Astrocyte (in vitro differentiated cells and primary cell): ENCODE data around the gene ZC3H12A. TPM values are rescaled to one million over a fixed set of nuclear protein-coding genes. Genes with fewer than 3 reads are reported as not detected.

Experiments used
- DNase-seq: peaks from one replicate; pipeline ENCODE4 v3.0.0-alpha.2; 2010; ENCODE audit warnings: low read depth
- FAIRE-seq: peaks from 2 replicates; lab custom pipeline; 2011; peaks lifted over from hg19 to GRCh38; lab: Jason Lieb, UNC
- H2AFZ ChIP-seq: 2 replicates; pipeline ENCODE4 v1.6.0; 2012; ENCODE audit warnings: low read depth, low read length, inconsistent platforms
- H3K27ac ChIP-seq: 2 replicates; pipeline ENCODE4 v1.5.1; 2011; ENCODE audit warnings: low read depth, low read length, inconsistent platforms
- H3K27me3 ChIP-seq: 2 replicates; pipeline ENCODE4 v1.6.0; 2011; ENCODE audit warnings: low read length, inconsistent platforms; ENCODE audit not compliant: insufficient read depth
- H3K36me3 ChIP-seq: 2 replicates; pipeline ENCODE4 v1.5.1; 2011; ENCODE audit warnings: low read length, inconsistent platforms; ENCODE audit not compliant: insufficient read depth
- H3K4me1 ChIP-seq: 2 replicates; pipeline ENCODE4 v1.5.1; 2011; ENCODE audit warnings: low read length, inconsistent platforms; ENCODE audit not compliant: insufficient read depth
- H3K4me2 ChIP-seq: 2 replicates; pipeline ENCODE4 v1.6.0; 2012; ENCODE audit warnings: low read length, inconsistent platforms
- H3K4me3 ChIP-seq: 2 replicates; pipeline ENCODE4 v1.5.1; 2011; ENCODE audit warnings: low read depth, mild to moderate bottlenecking, low read length, inconsistent platforms; ENCODE audit not compliant: insufficient read depth
- H3K79me2 ChIP-seq: 2 replicates; pipeline ENCODE4 v1.6.0; 2012; ENCODE audit warnings: mild to moderate bottlenecking, low read length, inconsistent platforms; ENCODE audit not compliant: insufficient read depth
- H3K9ac ChIP-seq: 2 replicates; pipeline ENCODE4 v1.6.0; 2012; ENCODE audit warnings: mild to moderate bottlenecking, low read length, inconsistent platforms
- H3K9me3 ChIP-seq: 2 replicates; pipeline ENCODE4 v1.5.1; 2012; ENCODE audit warnings: low read depth, mild to moderate bottlenecking, low read length, inconsistent platforms; ENCODE audit not compliant: insufficient read depth
- H4K20me1 ChIP-seq: 2 replicates; pipeline ENCODE4 v1.6.0; 2012; ENCODE audit warnings: low read length, inconsistent platforms; ENCODE audit not compliant: insufficient read depth
- H3K27ac Mint-ChIP-seq: one replicate; pipeline ENCODE4 v1.8.0; 2021; ENCODE audit warnings: mild to moderate bottlenecking, mixed read lengths; ENCODE audit not compliant: unreplicated experiment
- H3K27me3 Mint-ChIP-seq: one replicate; pipeline ENCODE4 v1.8.0; 2021; ENCODE audit warnings: low read depth, mixed read lengths; ENCODE audit not compliant: unreplicated experiment
- H3K36me3 Mint-ChIP-seq: one replicate; pipeline ENCODE4 v1.8.0; 2021; ENCODE audit warnings: low read depth, mixed read lengths; ENCODE audit not compliant: unreplicated experiment
- H3K4me1 Mint-ChIP-seq: one replicate; pipeline ENCODE4 v1.8.0; 2021; ENCODE audit warnings: low read depth, mixed read lengths; ENCODE audit not compliant: unreplicated experiment
- H3K4me3 Mint-ChIP-seq: one replicate; pipeline ENCODE4 v1.8.0; 2021; ENCODE audit warnings: mild to moderate bottlenecking, moderate library complexity, mixed read lengths; ENCODE audit not compliant: unreplicated experiment
- H3K9me3 Mint-ChIP-seq: one replicate; pipeline ENCODE4 v1.8.0; 2021; ENCODE audit warnings: mild to moderate bottlenecking, mixed read lengths; ENCODE audit not compliant: unreplicated experiment
- EZH2 ChIP-seq: IDR thresholded peaks from 2 replicates; pipeline ENCODE4 v1.6.1; 2012; ENCODE audit warnings: mild to moderate bottlenecking, low read length, inconsistent platforms; ENCODE audit not compliant: insufficient read depth
- total RNA-seq: library from RNA; stranded (reverse); gene quantifications from 2 replicates; pipeline ENCODE4 v1.2.1, GENCODE V29; 2021
- TF ChIP-seq, protein P1 (sequence below): IDR thresholded peaks from 2 replicates; pipeline ENCODE4 v1.5.1; 2011; ENCODE audit warnings: low read depth, mild to moderate bottlenecking, inconsistent platforms, low read length, moderate library complexity; ENCODE audit not compliant: insufficient read depth

The ZC3H12A gene
- total RNA-seq, 1 donor from 2014 or later = 12.1 TPM

DNA sequence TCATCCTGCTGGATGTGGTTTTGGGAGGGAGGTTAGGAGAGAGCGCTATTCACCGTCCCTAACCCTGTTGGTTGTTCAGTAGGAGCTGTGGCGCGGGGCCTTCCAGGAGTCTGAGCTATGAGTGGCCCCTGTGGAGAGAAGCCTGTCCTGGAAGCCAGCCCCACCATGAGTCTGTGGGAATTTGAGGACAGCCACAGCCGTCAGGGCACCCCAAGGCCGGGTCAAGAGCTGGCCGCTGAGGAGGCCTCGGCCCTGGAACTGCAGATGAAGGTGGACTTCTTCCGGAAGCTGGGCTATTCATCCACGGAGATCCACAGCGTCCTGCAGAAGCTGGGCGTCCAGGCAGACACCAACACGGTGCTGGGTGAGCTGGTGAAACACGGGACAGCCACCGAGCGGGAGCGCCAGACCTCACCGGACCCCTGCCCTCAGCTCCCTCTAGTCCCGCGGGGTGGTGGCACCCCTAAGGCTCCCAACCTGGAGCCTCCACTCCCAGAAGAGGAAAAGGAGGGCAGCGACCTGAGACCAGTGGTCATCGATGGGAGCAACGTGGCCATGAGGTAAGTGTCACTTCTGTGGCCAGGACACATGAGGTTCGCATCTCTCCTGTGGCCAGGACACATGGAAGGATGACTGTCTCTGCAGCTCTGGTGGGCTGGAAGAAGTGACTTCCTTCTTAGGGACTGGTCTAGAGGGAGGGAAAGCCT is 1.2 kb downstream of the ZC3H12A start:
- Mint-ChIP-seq H3K9me3 (no peaks in the 10 kb centered on the region), H3K27ac (peak overlapping the region; percentile 83), H3K27me3 (no peaks in the 10 kb centered on the region), H3K4me1 (peaks cover 52% of the 10 kb centered on the region), H3K4me3 (peak overlapping the region; percentile 89), H3K36me3 (peaks cover 5% of the 10 kb centered on the region)
- Histone ChIP-seq H3K9me3 (no peaks in the 10 kb centered on the region), H3K9ac (peak overlapping the region; percentile 92), H3K4me1 (peaks cover 92% of the 10 kb centered on the region), H3K4me3 (peak overlapping the region; percentile 75), H3K27ac (peak overlapping the region; percentile 96), H3K36me3 (peaks cover 9% of the 10 kb centered on the region), H3K4me2 (peak overlapping the region; percentile 100), H2AFZ (no peak overlapping the region), H3K79me2 (peaks cover 78% of the 10 kb centered on the region), H4K20me1 (peaks cover 45% of the 10 kb centered on the region), H3K27me3 (no peaks in the 10 kb centered on the region)
- peak; percentile 25 for DNase-seq
- FAIRE-seq = no peak
- TF ChIP-seq EZH2 = no peak
- TF ChIP-seq, protein P1, sequence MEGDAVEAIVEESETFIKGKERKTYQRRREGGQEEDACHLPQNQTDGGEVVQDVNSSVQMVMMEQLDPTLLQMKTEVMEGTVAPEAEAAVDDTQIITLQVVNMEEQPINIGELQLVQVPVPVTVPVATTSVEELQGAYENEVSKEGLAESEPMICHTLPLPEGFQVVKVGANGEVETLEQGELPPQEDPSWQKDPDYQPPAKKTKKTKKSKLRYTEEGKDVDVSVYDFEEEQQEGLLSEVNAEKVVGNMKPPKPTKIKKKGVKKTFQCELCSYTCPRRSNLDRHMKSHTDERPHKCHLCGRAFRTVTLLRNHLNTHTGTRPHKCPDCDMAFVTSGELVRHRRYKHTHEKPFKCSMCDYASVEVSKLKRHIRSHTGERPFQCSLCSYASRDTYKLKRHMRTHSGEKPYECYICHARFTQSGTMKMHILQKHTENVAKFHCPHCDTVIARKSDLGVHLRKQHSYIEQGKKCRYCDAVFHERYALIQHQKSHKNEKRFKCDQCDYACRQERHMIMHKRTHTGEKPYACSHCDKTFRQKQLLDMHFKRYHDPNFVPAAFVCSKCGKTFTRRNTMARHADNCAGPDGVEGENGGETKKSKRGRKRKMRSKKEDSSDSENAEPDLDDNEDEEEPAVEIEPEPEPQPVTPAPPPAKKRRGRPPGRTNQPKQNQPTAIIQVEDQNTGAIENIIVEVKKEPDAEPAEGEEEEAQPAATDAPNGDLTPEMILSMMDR = no peak

DNA sequence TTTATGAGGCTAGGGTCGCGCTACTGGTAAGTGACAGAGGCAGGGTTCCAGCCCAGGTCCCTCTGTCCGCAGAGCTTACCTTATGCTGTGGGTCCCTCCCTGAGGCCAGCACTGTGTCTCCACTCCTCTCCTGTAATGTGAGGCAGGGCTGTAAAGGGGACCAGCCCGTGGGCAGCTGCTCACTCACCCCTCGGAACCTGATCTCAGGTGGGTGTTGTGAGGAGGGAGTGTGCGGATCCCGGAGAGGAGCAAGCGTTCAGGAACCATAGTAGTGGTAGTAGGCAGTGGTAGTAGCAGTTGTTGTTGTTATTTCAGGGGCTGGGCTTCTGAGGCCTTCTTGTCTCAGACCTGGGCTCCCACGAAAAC is 1.7 kb downstream of the ZC3H12A start:
- Mint-ChIP-seq H3K4me3 (peak overlapping the region; percentile 89), H3K4me1 (peaks cover 47% of the 10 kb centered on the region), H3K27ac (no peak overlapping the region), H3K36me3 (peaks cover 5% of the 10 kb centered on the region), H3K27me3 (no peaks in the 10 kb centered on the region), H3K9me3 (no peaks in the 10 kb centered on the region)
- Histone ChIP-seq H3K4me2 (peak overlapping the region; percentile 100), H3K4me3 (peak overlapping the region; percentile 75), H3K36me3 (peaks cover 15% of the 10 kb centered on the region), H3K27ac (peak overlapping the region; percentile 96), H3K79me2 (peaks cover 83% of the 10 kb centered on the region), H4K20me1 (peaks cover 51% of the 10 kb centered on the region), H3K9me3 (no peaks in the 10 kb centered on the region), H3K9ac (peak overlapping the region; percentile 92), H3K4me1 (peaks cover 90% of the 10 kb centered on the region), H2AFZ (no peak overlapping the region), H3K27me3 (no peaks in the 10 kb centered on the region)
- DNase-seq (no peak), FAIRE-seq (no peak)
- no peak for TF ChIP-seq EZH2
- TF ChIP-seq, protein P1 = no peak
